ENCODE data around the gene ZPBP.

ZPBP gene

DNA sequence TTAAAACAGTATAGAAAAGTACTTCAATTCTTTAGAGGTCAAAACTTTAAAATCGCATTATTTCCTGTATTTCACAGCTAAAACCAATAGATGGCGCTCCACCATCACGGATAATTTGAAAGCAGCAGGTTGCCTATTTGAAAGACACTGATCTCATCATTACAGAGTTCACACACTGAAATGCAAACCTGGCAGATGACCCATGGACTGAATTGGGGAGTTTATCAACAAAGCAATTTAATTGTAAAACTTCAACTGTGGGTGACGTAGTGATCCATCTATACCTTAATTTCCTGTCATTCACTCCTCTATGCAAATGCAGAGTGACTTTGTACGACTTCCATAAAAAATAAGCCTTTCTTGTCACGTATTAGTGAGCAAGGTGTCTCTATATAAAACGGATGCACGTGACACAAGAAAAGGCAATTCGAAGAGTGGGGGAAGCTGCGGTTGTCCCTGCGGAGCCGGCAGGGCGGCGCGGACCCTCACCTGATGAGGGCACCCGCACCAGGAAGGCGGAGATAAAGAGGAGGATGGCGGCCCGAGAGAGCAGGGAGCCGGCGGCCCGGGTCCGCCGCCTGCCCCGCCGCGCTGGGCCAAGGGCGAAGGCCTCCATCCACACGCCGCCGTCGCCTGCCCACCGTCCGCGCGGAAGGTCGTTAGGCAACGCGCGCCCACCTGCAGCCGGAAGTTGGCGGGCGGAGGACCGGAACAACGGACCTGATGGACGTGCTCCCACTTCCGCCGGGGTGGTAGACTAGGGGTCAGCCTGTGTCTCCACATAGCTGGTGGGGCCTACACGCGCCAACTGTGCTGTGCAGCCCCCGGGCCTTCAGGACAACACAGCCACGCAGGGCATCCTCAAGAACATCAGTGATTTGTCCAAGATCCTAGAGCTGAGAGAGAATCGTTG is at the start of gene ZPBP:
ZPBP (minus strand) TSS at position 668 of the 913 bp plus-strand sequence; CDS start at position 616, 52 bp downstream.
- peak in 2 of 3 experiments; percentile 41 to 42 for DNase-seq (ENCODE audit: low read depth in 2 of 3, low spot score in 2 of 3)

DNA sequence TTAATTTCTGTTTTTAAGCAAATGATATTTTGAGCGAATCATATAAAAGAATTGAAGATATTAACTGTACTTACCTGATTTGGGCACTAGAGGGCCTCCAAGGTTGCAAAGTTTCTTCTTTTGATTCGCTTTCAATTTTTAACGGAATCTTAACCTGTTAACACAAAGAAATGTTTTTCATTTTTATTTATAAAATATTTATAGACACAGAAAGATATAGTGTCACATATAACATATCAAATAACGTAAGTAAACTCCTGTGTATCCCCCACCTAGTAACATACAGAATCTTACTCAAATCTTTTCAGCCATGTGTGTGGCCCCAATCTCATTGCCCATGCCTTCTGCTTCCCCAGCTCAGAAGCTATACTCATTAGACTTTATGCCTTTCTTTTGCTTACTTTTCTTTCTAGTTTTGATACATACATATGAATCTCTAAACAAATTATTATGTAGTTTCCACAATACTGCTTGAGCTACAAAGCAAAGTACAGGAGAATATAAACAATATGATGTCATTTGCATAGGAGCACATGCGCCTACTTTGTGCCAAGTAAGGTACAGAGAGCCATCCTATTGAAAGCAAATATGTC is 49.5 kb upstream of the ZPBP start:
- no peak for DNase-seq (ENCODE audit: low read depth in 2 of 3, low spot score in 2 of 3)

DNA sequence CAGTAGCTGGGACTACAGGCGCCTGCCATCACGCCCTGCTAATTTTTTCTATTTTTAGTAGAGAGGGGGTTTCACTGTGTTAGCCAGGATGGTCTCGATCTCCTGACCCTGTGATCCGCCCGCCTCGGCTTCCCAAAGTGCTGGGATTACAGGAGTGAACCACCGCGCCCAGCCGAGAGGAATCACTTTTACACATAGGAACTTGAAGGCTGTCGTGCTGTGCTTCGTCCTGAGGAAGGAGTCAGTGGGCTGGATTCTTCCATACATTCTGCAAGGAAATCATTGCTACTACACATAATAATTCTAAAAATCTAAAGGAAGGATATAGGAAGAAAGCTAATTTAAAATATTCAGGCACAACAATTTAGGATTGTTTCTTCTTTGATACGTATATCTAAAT is 48.8 kb upstream of the ZPBP start:
- no peak for DNase-seq (ENCODE audit: low read depth in 2 of 3, low spot score in 2 of 3)

GRCh38 chr7:50141131-50141530 is 48.1 kb upstream of the ZPBP start:
- DNase-seq (ENCODE audit: low read depth in 2 of 3, low spot score in 2 of 3) = no peak

DNA sequence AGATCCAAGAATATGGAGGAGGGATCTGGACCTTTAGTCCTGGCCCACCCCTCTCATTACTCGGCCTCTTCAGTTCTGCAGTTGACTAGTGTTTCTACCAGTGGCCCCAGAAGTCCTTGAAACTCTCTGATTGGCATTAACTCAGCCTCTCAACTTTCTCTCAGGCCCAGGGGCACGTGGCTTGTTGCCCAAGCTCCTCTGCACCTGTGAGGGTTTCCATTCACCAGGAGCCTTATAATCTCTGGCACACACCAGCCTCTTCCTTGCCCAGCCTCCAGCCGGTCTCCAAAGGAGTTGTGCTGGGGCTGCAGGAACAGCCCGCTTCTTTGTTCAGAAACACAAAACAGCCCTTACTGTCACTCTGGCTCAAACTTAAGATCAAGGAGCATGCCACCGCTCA is 47.6 kb upstream of the ZPBP start:
- DNase-seq (ENCODE audit: low read depth in 2 of 3, low spot score in 2 of 3) = no peak

- no peak for DNase-seq (ENCODE audit: low read depth in 2 of 3, low spot score in 2 of 3)
Measured at GRCh38 chr7:50138101-50138500, 45.1 kb upstream of the ZPBP start.

- DNase-seq (ENCODE audit: low read depth in 2 of 3, low spot score in 2 of 3) = no peak
Measured at GRCh38 chr7:50125766-50126165, 32.7 kb upstream of the ZPBP start.

- DNase-seq (ENCODE audit: low read depth in 2 of 3, low spot score in 2 of 3) = no peak
Measured at GRCh38 chr7:50121286-50121685, 28.2 kb upstream of the ZPBP start.

GRCh38 chr7:50119815-50120637 is 27.0 kb upstream of the ZPBP start:
- no peak for DNase-seq (ENCODE audit: low read depth in 2 of 3, low spot score in 2 of 3)

GRCh38 chr7:50112250-50112649 is 19.2 kb upstream of the ZPBP start:
- DNase-seq (ENCODE audit: low read depth in 2 of 3, low spot score in 2 of 3) = no peak

DNA sequence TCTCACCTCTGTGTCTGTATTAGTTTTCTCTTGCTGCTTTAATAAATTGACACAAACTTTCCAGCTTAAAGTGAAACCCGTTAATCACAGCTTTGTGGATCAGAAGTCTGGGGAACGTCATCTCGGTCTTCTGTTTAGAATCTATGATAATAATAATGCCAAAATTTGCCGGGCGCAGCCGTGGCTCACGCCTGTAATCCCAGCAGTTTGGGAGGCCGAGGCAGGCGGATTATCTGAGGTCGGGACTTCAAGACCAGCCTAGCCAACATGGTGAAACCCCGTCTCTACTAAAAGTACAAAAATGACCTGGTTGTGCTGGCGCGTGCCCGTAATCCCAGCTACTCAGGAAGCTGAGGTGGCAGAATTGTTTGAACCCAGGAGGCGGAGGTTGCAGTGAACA is 8.8 kb upstream of the ZPBP start:
- DNase-seq (ENCODE audit: low read depth in 2 of 3, low spot score in 2 of 3) = no peak

- no peak for DNase-seq (ENCODE audit: low read depth in 2 of 3, low spot score in 2 of 3)
Measured at GRCh38 chr7:50095634-50096033, 2.6 kb upstream of the ZPBP start.

DNA sequence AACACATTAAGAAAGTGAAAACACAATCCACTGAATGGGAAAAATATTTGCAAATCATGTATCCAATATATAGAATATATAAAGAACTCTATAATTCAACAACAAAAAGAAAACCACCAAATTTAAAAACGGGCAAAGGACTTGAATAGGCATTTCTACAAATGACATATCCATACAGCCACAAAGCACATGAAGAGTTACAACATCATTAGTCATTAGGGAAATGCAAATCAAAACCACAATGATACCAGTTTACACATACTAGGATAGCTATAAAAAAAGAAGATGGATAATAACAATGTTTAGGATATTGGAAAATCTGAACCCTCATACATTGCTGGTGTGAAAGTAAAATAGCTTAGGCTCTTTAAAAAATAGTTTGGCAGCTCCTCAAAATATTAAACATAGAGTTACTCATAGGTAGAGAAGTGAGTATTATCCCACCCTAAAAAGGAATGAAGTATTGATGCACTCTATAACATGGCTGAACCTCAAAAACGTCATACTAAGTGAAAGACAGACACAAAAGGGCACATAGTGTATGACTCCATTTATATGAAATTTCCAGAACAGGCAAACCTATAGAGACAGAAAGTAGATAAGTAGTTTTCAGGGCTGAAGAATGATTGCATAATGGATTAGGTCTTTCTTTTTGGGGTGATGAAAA is 4.5 kb downstream of the ZPBP start:
- no peak for DNase-seq (ENCODE audit: low read depth in 2 of 3, low spot score in 2 of 3)

DNA sequence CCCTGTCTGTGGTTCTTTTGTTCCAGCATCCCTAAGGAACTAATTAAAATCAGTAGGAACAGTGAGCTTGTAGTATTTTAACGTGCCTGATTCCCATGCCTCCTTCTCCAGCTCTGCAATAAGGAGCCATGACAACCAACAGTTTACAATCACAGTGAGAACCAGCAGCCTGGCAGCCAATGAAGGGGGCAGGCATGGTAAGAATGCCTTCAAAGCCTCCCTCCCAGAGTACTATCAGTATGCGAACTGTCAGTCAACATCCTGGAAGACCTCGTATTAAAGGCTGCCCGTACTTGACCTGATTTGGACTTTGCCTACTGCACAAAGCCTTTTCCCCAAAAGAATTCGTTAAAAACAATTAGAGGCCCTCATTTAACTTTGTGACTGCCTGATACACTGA is 7.7 kb downstream of the ZPBP start:
- no peak for DNase-seq (ENCODE audit: low read depth in 2 of 3, low spot score in 2 of 3)

GRCh38 chr7:50073093-50073492 is 20.0 kb downstream of the ZPBP start:
- DNase-seq (ENCODE audit: low read depth in 2 of 3, low spot score in 2 of 3) = no peak

DNA sequence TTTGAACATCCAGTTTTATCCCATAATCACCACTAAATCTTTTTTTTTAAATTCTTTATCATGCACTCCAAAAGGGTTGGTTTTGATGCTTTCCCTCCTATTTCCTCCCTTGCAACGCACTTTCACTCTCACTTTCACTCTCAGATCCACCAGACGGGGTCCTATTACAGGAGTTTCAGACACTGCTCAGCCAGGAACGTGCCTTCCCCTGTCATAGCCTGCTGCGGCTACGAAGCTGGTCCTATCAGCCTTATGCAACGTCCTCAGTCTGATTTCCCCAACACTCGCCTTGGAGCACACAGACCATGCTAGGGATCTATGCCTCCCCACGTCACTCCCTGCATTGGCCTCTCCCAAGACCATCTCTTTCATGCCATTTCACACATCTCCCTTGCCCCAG is 23.4 kb downstream of the ZPBP start:
- no peak for DNase-seq (ENCODE audit: low read depth in 2 of 3, low spot score in 2 of 3)

DNA sequence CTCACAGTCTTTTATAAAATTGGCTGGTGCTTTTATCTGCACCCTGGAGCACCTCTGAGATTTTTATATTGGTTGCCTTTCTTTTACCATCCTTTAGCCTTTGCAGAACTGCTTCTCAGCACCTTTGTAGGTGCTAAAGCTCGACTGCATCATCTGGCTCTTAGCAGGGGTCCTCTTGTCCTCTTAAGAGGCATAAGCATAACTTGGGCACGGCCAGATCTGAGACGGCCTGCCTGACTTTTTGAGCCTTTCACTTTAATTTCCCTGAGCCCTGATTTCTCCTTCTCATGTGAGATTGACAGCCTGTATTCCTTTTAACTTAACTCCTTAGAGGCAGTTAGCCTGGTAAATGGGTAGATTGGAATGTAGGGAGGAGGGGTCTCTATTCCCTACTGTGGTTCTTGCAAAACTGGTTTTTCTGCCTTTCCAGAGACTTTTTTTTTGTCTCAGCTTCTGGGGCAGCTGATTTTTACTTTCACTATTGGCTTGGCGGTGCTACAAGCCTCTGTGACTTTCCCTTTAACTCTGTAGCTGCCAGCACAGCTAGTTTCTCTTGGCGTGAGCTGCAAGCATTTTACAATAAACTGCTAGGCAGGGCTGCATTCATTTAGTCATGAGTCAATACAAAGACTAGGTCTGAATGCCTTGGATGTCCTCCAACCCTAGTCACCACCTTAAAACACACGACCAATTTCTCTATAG is 24.0 kb downstream of the ZPBP start:
- no peak for DNase-seq (ENCODE audit: low read depth in 2 of 3, low spot score in 2 of 3)

DNA sequence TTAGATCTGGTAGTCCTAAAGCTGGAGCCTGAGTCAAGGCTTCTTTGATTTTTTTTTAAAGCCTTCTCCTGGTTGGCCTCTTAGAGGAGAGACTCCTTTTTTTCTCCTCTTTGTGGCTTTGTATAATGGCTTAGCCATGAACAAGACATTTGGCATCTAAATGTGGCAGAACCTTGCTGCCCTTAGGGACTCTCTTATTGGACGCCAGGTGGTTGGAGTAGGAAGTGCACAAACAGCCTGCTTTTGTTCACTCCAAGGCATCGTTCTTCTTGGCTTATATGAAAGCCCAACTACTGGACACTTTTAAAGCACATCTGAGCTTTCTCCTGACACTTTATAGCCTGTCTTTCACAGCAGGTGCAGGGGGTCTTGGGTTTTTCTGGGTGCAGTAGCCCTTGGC is 25.0 kb downstream of the ZPBP start:
- no peak for DNase-seq (ENCODE audit: low read depth in 2 of 3, low spot score in 2 of 3)

- no peak for DNase-seq (ENCODE audit: low read depth in 2 of 3, low spot score in 2 of 3)
Measured at GRCh38 chr7:50062951-50063350, 30.1 kb downstream of the ZPBP start.

DNA sequence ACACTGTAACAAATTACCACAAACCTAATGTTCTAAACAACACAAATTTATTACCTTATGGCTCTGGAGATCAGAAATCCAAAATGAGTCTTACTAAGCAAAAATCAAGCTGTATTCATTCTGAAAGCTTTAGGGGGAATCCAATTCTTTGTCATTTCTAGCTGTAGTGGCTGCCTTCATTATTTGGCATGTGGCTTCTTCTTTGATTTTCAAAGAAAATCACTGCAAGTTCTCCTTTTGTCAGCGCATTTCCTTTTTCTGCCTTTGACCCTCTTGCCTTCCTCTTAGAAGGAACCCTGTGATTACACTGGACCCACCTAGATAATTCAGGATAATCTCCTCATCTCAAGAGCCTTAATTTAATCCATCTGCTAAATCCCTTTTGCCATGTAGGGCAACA is 36.9 kb downstream of the ZPBP start:
- DNase-seq (ENCODE audit: low read depth in 2 of 3, low spot score in 2 of 3) = no peak

- DNase-seq (ENCODE audit: low read depth in 2 of 3, low spot score in 2 of 3) = no peak
Measured at GRCh38 chr7:50047716-50048115, 45.3 kb downstream of the ZPBP start.
